GM21381 (cell line): ENCODE measurements around the gene CPB1.

Source experiments
- ATAC-seq: cut with Tn5 transposase; IDR thresholded peaks from one replicate; pipeline ENCODE4 v1.9.1; 2021; ENCODE audit warnings: mild to moderate bottlenecking, moderate library complexity; ENCODE audit not compliant: unreplicated experiment

The CPB1 gene

DNA sequence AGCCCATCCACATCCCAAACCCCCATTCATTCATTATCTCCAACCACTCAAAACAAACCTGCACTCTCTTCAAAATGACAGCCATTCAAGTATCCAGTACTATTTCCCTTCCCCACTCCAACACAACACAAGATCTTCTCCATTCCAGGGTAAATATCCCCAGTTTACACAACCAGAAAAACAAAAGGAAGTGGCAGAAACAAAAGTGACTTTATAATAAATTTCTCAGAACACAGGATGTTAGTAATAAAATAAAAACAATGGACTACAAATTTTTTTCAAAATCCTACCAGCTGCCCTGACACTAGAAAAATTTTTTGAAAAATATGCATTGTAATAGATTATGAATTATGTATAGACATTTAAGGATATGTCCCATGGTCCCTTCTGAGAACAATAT is 51.6 kb downstream of the CPB1 start:
- ATAC-seq: no peak

DNA sequence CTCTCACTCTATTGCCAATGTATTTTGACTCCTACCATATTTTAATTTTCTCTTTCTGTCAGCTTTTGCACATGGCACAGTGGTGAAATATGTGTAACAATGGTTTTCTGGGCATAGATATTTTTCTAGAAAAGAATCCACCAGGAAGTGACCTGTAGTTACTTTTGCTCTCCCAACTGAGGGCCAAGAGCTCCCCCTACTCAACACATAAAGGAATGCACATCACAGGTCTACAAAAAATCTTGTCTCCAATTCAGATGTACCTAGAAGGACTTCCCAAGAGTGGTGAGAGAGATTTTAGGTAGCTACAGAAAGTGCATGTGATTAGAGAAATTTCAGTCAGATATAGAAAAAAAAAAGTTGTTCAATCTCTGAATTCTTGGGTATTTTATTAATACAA is 53.1 kb downstream of the CPB1 start:
- ATAC-seq: no peak

DNA sequence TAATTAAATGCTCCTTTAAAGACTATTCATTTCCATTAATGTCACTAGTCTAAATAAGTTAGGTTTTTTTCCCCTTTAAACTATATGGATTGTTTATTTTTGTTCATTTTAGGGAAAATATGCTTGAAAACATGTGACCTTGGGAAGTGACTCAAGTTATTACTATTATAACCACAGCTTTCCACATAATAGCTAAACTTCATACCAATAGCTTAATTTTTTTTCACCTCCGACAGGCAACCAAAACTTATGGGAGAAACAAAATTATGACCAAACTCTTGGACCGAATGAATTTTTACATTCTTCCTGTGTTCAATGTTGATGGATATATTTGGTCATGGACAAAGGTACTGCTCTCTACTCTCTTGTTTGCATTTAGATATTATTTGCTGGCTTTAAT is 53.7 kb downstream of the CPB1 start:
- no peak for ATAC-seq

DNA sequence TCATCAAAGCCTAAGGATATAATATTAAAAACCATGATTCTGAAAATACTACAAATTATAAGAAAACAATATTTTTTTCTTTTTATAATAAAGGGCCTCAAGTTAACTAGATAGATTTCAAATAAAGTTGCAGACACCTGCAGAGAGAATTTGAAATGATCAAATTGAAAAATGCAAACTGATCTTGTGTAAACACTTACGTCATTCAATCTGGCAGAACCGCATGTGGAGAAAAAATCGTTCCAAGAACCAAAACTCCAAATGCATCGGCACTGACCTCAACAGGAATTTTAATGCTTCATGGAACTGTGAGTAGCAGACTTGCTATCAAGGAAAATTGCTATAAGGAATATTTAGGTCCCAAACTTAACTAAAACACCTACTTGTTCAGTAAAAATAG is 54.7 kb downstream of the CPB1 start:
- no peak for ATAC-seq

DNA sequence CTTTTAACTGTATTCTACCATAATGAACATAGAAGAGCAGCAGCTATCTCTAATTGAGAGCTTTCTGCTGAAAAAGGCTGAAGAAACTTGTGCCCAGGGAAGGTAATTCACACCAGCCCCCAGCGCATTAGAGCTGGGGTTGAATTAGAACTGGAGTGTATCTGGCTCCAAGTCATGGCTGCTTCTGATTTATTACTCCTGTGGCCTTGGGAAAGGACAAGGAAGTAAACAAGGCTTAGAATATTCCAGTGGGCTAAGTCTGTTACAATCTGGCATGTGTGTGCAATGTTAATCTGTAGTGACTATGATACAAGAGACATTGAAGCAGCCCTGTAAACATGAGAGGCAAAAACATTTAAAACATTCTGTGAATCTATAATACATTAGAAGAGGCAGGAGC is 55.6 kb downstream of the CPB1 start:
- no peak for ATAC-seq

DNA sequence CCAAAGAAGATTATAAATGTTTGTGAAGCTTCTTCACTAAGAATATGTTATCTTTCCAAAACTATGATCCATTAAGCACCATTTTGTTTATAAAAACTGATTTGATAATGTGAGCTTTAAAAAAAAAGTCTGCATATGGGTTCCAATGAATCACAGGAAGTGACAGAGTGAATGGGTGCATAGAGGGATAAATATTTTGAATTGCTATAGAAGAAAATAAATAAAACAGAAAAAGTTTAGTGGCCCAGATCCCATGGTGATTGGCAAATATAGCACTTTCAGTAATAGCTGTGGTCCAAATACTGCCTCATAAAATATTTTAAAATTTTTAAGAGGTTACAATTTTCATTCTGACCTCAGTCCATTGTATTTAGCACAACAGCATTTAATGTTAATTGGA is 56.6 kb downstream of the CPB1 start:
- ATAC-seq: no peak

DNA sequence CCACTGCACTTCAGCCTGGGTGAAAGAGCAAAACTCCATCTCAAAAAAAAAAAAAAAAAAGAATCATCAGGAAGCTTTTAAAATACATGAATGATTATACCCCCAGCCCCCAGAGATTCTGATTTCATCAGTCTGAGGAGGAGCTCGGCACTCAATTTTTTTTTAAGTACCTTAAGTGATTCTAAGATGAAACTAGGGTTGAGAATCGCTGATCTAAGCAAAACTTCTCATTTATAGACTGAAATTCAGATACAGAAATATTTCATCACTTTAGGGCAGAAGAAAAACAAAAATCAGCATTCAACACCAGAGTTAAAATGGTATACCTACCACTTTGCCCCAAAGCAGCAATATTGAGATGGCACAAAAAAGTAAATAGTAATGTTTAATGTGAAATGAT is 62.2 kb downstream of the CPB1 start:
- ATAC-seq: no peak

DNA sequence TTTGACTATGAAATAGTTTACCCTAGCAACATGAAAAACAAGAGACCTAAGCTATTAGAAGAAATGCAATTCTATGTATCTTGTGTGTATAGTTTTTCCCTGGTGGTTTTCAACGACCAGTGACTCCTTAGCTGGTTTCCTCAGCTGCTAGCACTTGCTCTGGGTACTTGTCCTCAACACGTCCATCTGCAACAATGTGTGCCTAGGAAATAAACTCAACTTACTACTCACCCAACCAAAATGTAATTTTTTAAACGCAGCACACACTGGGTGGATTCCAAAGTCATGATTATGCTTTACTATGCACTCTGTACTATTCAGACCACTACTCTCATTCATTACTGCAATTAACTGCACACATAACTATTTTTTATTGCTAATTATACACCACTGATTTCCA is 68.5 kb downstream of the CPB1 start:
- ATAC-seq: no peak

DNA sequence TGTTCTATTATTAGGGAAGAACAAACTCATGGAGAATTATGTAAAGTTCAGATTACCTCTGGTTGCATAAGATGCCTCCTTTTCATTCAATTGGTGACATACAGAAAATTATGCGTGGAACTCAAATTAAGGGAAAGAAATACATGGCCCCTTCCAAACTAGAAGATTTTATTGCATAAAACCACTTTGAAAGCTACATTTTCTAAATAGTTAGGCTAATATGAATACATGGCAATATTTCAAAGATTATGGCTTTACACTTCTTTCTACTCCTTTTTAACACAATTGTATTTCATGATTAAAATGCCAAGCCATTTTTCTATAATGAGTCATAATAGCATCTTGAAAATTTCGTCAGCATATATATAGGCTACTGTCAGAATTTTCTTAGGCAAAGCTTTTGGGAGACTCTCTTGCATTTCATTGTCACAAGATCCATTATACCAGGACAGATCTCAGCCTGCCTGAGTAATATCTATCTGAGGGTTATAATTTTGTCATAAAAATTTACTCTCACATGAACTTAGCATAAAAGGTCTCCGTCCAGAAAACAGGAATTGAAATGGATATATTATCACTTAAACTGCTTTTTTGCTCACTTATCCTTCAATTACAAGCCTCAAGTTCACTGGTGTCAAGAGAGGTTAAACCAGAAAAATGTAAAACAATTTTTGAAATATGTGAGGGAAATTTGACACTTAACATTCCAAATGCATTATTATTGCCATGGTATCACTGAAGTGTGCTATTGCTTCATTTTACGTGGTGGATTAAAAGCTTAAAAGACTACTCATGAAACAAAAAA is 74.6 kb downstream of the CPB1 start:
- no peak for ATAC-seq

DNA sequence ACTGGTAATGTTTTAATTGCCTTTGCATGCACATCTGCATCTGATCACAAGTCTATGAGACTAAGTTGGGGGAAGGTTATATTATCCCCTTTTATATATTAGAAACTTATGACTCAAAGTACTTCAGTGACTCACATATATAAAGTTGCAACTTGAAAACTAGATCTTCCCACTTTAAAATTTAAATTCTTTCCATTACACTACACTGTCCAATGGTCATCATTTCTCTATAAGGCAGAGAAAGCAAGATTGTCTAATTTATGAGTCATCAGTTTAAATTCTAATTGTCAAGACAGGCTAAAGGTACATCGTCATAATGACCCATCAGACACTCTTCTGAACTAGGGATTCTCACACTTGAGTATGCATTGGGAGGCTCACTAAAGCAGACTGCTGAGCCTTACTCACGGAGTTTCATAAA is 75.4 kb downstream of the CPB1 start:
- no peak for ATAC-seq

DNA sequence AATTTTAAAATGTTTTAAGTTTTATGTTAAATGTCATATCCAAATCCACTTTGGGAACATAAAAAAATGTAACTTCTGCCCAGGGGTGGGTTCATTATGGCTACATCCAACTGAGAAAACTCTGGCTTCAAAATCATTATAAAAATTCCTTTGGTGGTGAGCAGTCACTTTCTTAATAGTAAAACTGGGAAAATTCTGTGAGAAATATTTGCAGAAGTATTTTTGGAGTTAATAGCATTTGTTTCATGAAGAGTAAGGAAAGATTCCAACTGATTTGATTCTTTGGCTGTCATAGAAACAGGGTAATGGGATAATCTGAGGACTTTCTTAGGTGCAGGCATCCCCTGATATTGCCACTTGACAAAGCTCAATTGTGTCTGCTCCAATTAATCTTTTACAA is 76.3 kb downstream of the CPB1 start:
- ATAC-seq: no peak

DNA sequence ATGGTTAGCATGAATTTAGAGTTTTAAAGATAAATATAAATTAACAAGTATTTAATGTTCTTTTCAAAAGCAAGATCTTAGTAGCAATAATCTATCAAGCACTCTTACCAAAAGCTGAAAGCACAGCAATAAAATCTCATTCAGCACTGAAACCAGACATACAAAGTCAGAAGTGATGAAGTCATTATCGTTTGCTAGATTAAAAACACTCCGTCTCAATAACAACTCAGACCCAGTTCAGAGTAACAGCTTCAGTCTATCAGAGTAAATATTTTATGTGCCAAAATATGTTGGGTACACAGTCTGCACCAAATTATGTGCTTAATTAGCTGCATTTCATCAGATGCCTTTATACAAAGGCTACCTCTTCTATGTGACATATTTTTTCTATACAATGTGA is 79.1 kb downstream of the CPB1 start:
- ATAC-seq: no peak
